ENCODE data around the gene DTYMK. TPM values are rescaled to one million over a fixed set of nuclear protein-coding genes. Genes with fewer than 3 reads are reported as not detected.
A peak's percentile ranks its signal among the peaks of the same experiment; 100 is the strongest.

The DTYMK gene
- total RNA-seq, 1 experiment from 2014 or later, result 88.1 TPM

- TF ChIP-seq ZNF281 (CRISPR knock-in tag; IDR thresholded peaks at IDR 0.05) (no peak), CREB1 (CRISPR knock-in tag; IDR thresholded peaks at IDR 0.05) (no peak), ZNF232 (CRISPR knock-in tag; IDR thresholded peaks at IDR 0.05) (no peak; the same call in 1 of the 2 replicates), OVOL2 (CRISPR knock-in tag; IDR thresholded peaks at IDR 0.05; ENCODE audit: borderline replicate concordance) (no peak), EMX1 (CRISPR knock-in tag; IDR thresholded peaks at IDR 0.05) (no peak), MLX (CRISPR knock-in tag; IDR thresholded peaks at IDR 0.05) (no peak), AFF4 (CRISPR knock-in tag; IDR thresholded peaks at IDR 0.05; ENCODE audit: borderline replicate concordance) (0 out of 2 replicates have a peak, but pooled peaks have one; percentile 11)
Measured at GRCh38 chr2:241686650-241687425, at the start of gene DTYMK (continued).

GRCh38 chr2:241736111-241736510 lies 49.5 kb upstream of the DTYMK start:
- POLR2A ChIA-PET, result no interaction called here
- H3K36me3 Mint-ChIP-seq, result peaks cover 5% of the 10 kb centered on the region
- ATAC-seq (no peak), DNase-seq (ENCODE audit: low spot score) (no peak)
- no peak overlapping the region for H3K27ac Mint-ChIP-seq
- peaks cover 6% of the 10 kb centered on the region; the same call in 1 of the 2 replicates for H3K9me3 Mint-ChIP-seq
- CTCF ChIA-PET, result interaction anchor here (0.6 kb wide), 1 partner anchor 155 kb away, joined by 4 read pairs; no protein-coding TSS in a partner anchor
- H3K4me3 Mint-ChIP-seq, result peak overlapping the region; percentile 79
- H3K4me1 Mint-ChIP-seq, result no peaks in the 10 kb centered on the region
- TF ChIP-seq ATF1 (CRISPR knock-in tag; IDR thresholded peaks at IDR 0.05), result no peak
- TF ChIP-seq NR3C1 (CRISPR knock-in tag; conservative IDR thresholded peaks at IDR 0.05; ENCODE audit: low read depth), result no peak
- TF ChIP-seq ATF2 (CRISPR knock-in tag; IDR thresholded peaks at IDR 0.05; ENCODE audit: borderline replicate concordance, low read depth), result no peak
- TF ChIP-seq USF2 (CRISPR knock-in tag; IDR thresholded peaks at IDR 0.05), result no peak
- TF ChIP-seq E2F5 (CRISPR knock-in tag; IDR thresholded peaks at IDR 0.05), result no peak
- H3K27me3 Mint-ChIP-seq (ENCODE audit: low read depth), result peaks cover 14% of the 10 kb centered on the region
